RWPE1 (cell line): ENCODE results near the gene OGFOD2.
A peak's percentile ranks its signal among the peaks of the same experiment; 100 is the strongest.

ENCODE experiments used
- CTCF ChIA-PET: fragments of 350-600 bp; sonication (Branson Sonifier 250); formaldehyde crosslinking; extraction: SDS; loops from one replicate; lab custom pipeline; 2021; lab: Yijun Ruan, JAX
- POLR2A ChIA-PET: fragments of 400-600 bp; formaldehyde crosslinking; extraction: SDS; loops from one replicate; lab custom pipeline; 2020; ENCODE audit warnings: antibody characterized with exemption; ENCODE audit not compliant: low non-redundant PET; lab: Yijun Ruan, JAX
- DNase-seq: peaks from one replicate; pipeline ENCODE4 v3.0.0; 2012; ENCODE audit warnings: low spot score
- H3K27ac ChIP-seq: fragments of 450-650 bp; 2 replicates; pipeline ENCODE4 v1.5.1; 2017
- CTCF ChIP-seq: fragments of 450-650 bp; conservative IDR thresholded peaks from 2 replicates; pipeline ENCODE4 v1.5.1; 2017; ENCODE audit warnings: low read depth, mild to moderate bottlenecking

OGFOD2 gene

GRCh38 chr12:122943196-122943595, 31.8 kb upstream of the OGFOD2 start:
- TF ChIP-seq CTCF, result no peak
- peak overlapping the region; percentile 99 for H3K27ac ChIP-seq
- ChIA-PET CTCF (interaction anchor here (0.5 kb wide), 1 partner anchor 27 kb away, joined by 3 read pairs; no protein-coding TSS in a partner anchor), POLR2A (no interaction called here)
- no peak for DNase-seq

- ChIA-PET CTCF (interaction anchor here (0.6 to 1.1 kb wide), 3 partner anchors 29 to 298 kb away, joined by 3 to 7 read pairs (median 3); no protein-coding TSS in a partner anchor), POLR2A (interaction anchor here (0.6 kb wide), 1 partner anchor 313 kb away, joined by 3 read pairs; no protein-coding TSS in a partner anchor)
- no peak for TF ChIP-seq CTCF
- peak overlapping the region; percentile 99 for H3K27ac ChIP-seq
- peak; percentile 47 for DNase-seq
Measured at GRCh38 chr12:122944605-122945592, 30.1 kb upstream of the OGFOD2 start.

- TF ChIP-seq CTCF, result peak; percentile 74
- peak overlapping the region; percentile 99 for H3K27ac ChIP-seq
- CTCF ChIA-PET, result interaction anchor here (0.5 to 1.9 kb wide), 13 partner anchors 28 to 1984 kb away, joined by 3 to 9 read pairs (median 4); no protein-coding TSS in a partner anchor
- POLR2A ChIA-PET, result interaction anchor here (0.6 kb wide), 1 partner anchor 27 kb away, joined by 5 read pairs; no protein-coding TSS in a partner anchor
- DNase-seq, result peak; percentile 98
Measured at GRCh38 chr12:122946690-122947341, 28.2 kb upstream of the OGFOD2 start.

- no peak for DNase-seq
- no peak for TF ChIP-seq CTCF
- POLR2A ChIA-PET, result interaction anchor here (0.6 kb wide), 1 partner anchor 142 kb away, joined by 4 read pairs; no protein-coding TSS in a partner anchor
- CTCF ChIA-PET, result interaction anchor here (0.5 to 1.9 kb wide), 8 partner anchors 47 to 1984 kb away, joined by 3 to 9 read pairs (median 6); no protein-coding TSS in a partner anchor
- peak overlapping the region; percentile 99 for H3K27ac ChIP-seq
Measured at GRCh38 chr12:122947352-122947792, 27.7 kb upstream of the OGFOD2 start.

GRCh38 chr12:122948605-122949004, 26.4 kb upstream of the OGFOD2 start:
- POLR2A ChIA-PET, result no interaction called here
- no peak for DNase-seq
- peak overlapping the region; percentile 99 for H3K27ac ChIP-seq
- TF ChIP-seq CTCF, result no peak
- CTCF ChIA-PET, result interaction anchor here (0.7 kb wide), 1 partner anchor 277 kb away, joined by 3 read pairs; no protein-coding TSS in a partner anchor
